Brain pericyte (primary cell): ENCODE measurements around the gene ZNF782.
"Not testable (repeated sequence)": the region's sequence is repeated elsewhere in the genome, so short reads cannot be mapped to it uniquely, and the experiment has no call there.

Experiments
- DNase-seq: peaks from one replicate; pipeline ENCODE4 v3.0.0-alpha.2; 2012; ENCODE audit warnings: low read depth, low spot score

ZNF782 gene

DNA sequence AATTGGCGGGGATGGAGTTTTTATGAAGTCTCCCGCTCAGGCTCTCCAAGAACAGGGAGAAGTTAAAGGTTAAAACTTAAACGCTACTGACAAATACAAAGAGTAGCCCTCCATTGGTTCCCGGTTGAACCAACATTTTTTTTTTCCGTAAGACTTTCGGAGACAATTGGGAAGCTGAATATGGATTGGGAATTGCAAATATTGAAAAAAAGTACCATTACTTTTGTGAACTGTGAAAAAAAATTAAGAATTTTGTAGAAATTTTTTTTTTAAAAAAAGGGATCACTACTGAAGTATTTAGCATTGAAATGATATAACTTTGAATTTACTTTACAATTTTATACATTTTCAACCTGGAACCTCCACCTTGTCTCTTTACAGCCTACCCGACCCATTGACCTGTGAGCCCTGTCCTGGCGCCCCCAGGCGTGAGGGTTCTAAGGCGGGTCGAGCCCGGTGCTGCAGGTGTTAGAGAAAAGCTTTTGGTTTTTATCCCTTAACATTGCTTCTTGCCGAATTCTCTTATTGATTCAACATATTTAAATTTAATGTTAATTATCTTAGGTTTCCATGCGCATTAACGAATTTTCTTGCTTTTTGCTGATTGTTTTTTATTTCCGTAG lies 448 bp upstream of the ZNF782 start:
- DNase-seq, result no peak

DNA sequence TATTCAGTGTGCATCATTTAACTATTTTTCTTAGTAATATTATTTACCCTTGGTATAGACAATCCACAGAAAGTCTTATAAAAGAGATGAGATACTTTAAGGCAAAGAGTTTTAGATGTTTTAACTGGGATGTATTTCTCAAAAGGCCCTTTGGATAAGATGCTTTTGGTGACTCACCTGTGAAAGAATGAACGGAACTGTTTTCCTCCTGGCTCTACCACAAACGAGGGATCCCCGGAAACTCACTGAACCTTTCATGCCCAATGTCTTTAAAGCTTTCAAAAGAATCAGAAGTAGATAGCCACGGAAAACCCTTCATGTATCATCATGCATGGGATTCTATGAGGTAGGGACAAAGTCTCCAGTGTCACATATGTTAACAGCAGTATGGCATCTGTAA lies 1.6 kb downstream of the ZNF782 start:
- DNase-seq, result no peak

DNA sequence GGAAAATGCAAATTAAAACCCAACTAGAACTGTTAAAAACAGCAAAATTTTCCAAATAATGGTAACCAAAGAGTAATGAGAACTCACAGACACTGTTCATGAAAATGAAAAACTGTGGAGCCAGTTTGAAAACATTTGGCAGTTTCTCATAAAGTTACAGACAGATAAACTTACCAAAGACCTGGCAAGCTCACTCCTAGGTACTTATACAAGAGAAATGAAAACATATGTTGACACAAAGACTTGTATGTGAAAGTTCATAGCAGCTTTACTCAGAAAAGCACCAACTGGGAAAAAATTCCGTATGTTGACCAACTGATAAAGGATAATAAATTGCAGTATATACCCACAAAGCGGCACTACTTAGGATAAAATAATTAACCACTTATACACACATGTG lies 10.3 kb downstream of the ZNF782 start:
- DNase-seq, result no peak

DNA sequence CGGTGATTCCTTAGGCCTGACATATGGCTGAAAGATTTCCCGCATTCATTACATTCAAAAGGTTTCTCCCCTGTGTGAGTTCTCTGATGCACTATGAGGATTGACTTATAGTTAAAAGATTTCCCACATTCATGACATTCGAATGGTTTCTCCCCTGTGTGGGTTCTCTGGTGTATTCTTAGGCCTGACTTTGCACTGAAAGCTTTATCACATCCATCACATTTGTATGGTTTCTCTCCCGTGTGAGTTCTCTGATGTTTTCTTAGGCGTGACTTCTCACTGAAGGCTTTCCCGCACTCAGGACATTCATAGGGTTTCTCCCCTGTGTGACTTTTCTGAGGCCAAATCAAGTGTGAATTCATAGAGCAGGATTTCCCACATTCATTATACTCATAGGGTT lies 35.8 kb downstream of the ZNF782 start:
- no peak for DNase-seq

DNA sequence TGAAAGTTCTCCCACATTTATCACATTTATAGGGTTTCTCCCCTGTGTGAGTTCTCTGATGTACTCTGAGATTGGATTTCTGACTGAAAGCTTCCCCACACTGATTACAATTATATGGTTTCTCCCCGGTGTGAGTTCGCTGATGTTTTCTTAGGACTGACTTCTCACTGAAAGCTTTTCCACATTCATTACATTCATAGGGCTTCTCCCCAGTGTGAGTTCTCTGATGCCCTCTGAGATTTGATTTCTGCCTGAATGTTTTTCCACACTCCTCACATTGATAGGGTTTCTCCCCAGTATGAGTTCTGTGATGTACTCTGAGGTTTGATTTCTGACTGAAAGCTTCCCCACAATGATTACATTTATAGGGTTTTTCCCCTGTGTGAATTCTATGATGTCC lies 36.3 kb downstream of the ZNF782 start:
- no peak for DNase-seq

DNA sequence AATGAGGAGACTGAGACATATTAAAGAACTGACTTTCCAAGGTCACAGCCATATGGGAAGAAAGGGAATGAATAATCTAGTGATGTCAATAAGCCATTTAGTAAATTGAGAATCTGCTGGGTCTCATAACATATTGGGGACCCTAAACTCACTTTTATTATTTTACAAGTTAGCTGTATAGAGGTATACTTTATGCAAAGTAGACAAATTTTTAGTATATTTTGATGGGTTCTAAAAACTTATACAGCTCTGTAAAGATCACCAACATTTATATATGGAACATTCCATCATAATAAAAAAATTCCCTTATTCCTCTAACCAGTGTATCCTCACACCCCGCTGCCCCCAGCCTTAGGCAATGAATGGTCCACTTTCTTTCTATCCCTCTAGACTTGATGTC lies 40.7 kb downstream of the ZNF782 start:
- no peak for DNase-seq

DNA sequence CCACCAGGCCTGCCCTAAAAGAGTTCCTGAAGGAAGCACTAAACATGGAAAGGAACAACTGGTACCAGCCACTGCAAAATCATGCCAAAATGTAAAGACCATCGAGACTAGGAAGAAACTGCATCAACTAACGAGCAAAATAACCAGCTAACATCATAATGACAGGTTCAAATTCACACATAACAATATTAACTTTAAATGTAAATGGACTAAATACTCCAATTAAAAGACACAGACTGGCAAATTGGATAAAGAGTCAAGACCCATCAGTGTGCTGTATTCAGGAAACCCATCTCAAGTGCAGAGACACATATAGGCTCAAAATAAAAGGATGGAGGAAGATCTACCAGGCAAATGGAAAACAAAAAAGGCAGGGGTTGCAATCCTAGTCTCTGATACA lies 55.4 kb downstream of the ZNF782 start:
- DNase-seq, result not testable (repeated sequence)

DNA sequence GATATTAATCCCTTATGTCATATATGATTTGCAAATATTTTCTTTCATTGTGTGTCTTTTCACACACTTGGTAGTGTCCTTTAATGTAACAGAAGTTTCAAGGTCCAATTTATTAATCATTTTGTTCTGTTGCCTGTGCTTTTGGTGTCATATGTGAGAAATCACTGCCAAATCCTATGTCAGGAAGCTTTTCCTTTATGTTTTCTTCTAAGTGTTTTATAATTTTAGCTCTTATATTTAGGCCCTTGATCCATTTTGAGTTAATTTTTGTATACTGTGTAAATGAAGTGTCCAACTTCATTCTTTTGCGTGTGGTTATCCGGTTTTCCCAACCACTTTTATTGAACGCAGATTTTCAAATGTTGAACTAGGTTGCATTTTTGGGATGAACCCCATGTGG lies 70.3 kb downstream of the ZNF782 start:
- DNase-seq, result no peak

DNA sequence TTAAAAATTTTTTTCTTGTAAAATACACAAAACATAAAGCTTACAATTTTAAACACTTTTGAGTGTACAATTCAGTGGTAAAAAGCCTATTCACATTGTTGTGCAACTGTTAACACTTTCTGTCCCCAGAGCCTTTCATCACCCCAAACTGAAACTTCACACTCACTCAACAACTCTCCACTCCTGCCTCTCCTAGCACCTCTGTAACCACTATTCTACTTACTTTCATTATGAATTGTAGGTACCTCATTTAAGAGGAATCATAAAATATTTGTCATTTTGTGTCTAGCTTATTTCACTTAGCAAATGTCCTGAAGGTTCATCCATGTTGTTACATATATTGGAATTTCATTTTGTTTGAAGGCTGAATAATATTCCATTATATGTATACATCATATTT lies 72.1 kb downstream of the ZNF782 start:
- no peak for DNase-seq

DNA sequence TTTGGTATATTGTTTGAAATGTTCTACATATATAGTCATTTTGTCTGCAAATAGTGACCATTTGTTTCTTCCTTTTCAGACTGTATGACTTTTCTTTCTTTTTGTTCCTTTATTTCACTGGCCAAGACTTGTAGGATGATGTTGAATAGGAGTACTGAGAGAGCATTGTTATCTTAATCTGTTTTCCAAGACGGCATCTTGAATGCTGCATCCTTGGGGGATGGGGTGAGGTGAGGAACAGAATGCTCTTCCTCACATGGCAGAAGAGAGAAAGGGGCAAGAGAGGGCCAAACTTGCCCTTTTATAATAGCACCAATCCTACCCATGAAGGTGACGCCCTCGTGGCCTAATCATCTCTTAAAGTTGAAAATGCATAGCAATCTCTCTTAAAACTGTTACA lies 72.8 kb downstream of the ZNF782 start:
- no peak for DNase-seq

DNA sequence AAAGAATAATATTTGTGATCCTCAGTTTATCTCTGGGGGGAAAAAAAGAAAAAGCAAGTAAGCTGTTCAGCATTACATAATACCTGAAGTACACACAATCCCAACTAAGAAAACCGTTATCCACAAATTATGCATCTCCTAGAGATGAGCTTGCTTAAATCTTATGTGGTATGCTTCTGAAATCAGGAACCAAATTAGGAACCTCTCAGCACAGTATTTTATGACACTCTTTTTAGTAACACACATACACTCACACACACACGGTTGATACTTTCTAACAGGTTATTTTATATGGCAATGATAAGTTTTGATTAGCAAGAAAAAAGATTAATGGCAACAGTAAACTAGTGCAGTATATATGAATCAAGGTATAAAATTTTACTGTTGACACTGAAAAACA lies 75.2 kb downstream of the ZNF782 start:
- no peak for DNase-seq

DNA sequence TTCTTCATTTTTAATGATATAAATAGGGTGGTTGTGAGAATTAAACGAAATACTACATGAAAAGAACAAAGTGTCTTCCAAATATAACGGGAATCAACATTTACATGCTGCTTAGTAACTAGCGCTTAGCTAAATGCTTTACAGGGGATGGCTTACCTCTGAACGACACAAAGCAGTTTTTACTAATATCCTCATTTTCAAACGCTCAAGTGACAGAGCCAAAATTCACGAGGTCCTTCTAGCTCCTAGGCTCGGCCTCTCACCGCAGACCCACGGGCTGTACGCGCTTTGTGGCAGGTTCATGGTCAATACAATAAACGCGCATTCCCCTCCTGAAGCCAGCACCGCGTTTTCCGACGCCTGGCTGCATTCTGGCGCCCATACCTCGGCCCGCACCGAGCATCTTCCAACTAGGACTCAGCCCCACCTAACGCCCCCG lies 76.9 kb downstream of the ZNF782 start:
- DNase-seq, result no peak

DNA sequence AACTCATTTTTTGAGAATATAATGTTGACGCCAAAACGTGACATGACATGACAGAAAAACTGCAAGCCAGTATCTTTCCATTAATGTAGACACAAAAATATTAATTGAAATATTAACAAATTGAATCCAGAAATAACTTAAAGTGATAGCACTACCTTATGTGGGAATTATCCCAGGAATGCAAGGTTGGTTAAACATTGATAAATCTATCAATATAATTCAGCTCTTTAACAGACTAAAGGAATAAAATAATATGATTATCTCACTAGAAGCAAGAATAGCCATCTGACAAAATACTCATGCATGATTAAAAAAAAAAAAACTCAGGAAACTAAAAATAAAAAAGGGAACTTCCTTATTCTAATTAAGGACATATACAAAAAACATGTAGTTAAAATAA lies 83.2 kb downstream of the ZNF782 start:
- no peak for DNase-seq

DNA sequence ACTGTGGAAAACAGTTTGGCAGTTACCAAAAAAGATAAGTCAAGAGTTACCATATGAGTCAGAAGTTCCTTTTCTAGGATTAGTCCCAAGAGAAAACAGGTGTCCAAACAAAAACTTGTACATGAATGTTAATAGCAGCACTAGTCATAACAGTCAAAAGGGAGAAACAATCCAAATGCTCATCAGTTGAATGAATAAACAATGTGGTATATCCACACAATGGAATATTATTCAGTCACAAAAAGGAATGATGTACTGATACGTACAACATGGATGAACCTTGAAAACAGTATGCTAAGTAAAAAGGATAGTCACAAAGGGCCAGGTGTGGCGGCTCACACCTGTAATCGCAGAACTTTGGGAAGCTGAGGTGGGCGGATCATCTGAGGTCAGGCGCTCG lies 84.3 kb downstream of the ZNF782 start:
- no peak for DNase-seq
